HEK293 (cell line): ENCODE measurements around the gene SAT1.

Source experiments
- KLF7 ChIP-seq: fragments of 450-650 bp; formaldehyde crosslinking; IDR thresholded peaks from 2 replicates; pipeline ENCODE4 v1.5.1; 2016; ENCODE audit warnings: missing biosample characterization, missing genetic modification characterization, borderline replicate concordance
- KLF9 ChIP-seq: fragments of 450-650 bp; formaldehyde crosslinking; IDR thresholded peaks from 2 replicates; pipeline ENCODE4 v1.5.1; 2016; ENCODE audit warnings: missing biosample characterization, missing genetic modification characterization, low read depth
- OVOL3 ChIP-seq: fragments of 450-650 bp; formaldehyde crosslinking; IDR thresholded peaks from 2 replicates; pipeline ENCODE4 v1.5.1; 2016; ENCODE audit warnings: missing biosample characterization, missing genetic modification characterization
- PRDM2 ChIP-seq: fragments of 450-650 bp; formaldehyde crosslinking; IDR thresholded peaks from 2 replicates; pipeline ENCODE4 v1.5.1; 2016; ENCODE audit warnings: missing biosample characterization, missing genetic modification characterization, borderline replicate concordance
- REPIN1 ChIP-seq: fragments of 450-650 bp; formaldehyde crosslinking; IDR thresholded peaks from 2 replicates; pipeline ENCODE4 v1.5.1; 2017; ENCODE audit warnings: missing biosample characterization, missing genetic modification characterization, low read depth
- SALL2 ChIP-seq: fragments of 450-650 bp; formaldehyde crosslinking; IDR thresholded peaks from 2 replicates; pipeline ENCODE4 v1.5.0; 2017; ENCODE audit warnings: missing biosample characterization, mild to moderate bottlenecking, missing genetic modification characterization, borderline replicate concordance
- SCRT1 ChIP-seq: fragments of 450-650 bp; formaldehyde crosslinking; IDR thresholded peaks from 2 replicates; pipeline ENCODE4 v1.5.1; 2016; ENCODE audit warnings: missing biosample characterization, missing genetic modification characterization, borderline replicate concordance
- TCF7L2 ChIP-seq: IDR thresholded peaks from 2 replicates; pipeline ENCODE4 v1.6.1; 2011; ENCODE audit warnings: low read depth, mild to moderate bottlenecking, inconsistent platforms, low read length, moderate library complexity, borderline replicate concordance
- ZBTB20 ChIP-seq: fragments of 450-650 bp; formaldehyde crosslinking; IDR thresholded peaks from 2 replicates; pipeline ENCODE4 v1.5.1; 2016; ENCODE audit warnings: missing biosample characterization, missing genetic modification characterization
- ZBTB8A ChIP-seq: fragments of 450-650 bp; formaldehyde crosslinking; IDR thresholded peaks from 2 replicates; pipeline ENCODE4 v1.5.1; 2016; ENCODE audit warnings: missing biosample characterization, missing genetic modification characterization
- ZFHX2 ChIP-seq: fragments of 450-650 bp; formaldehyde crosslinking; conservative IDR thresholded peaks from 2 replicates; pipeline ENCODE4 v1.5.1; 2016; ENCODE audit warnings: missing biosample characterization, missing genetic modification characterization
- ZNF175 ChIP-seq: fragments of 450-650 bp; formaldehyde crosslinking; IDR thresholded peaks from 2 replicates; pipeline ENCODE4 v1.5.1; 2016; ENCODE audit warnings: missing biosample characterization, missing genetic modification characterization
- ZNF2 ChIP-seq: fragments of 450-650 bp; formaldehyde crosslinking; IDR thresholded peaks from 2 replicates; pipeline ENCODE4 v1.5.1; 2016; ENCODE audit warnings: missing biosample characterization, missing genetic modification characterization
- ZNF292 ChIP-seq: fragments of 450-650 bp; formaldehyde crosslinking; IDR thresholded peaks from 2 replicates; pipeline ENCODE4 v1.5.1; 2016; ENCODE audit warnings: low read depth, missing biosample characterization, missing genetic modification characterization, borderline replicate concordance
- ZNF302 ChIP-seq: fragments of 450-650 bp; formaldehyde crosslinking; IDR thresholded peaks from 2 replicates; pipeline ENCODE4 v1.5.1; 2016; ENCODE audit warnings: missing biosample characterization, missing genetic modification characterization, low read depth
- ZNF366 ChIP-seq: fragments of 450-650 bp; formaldehyde crosslinking; conservative IDR thresholded peaks from 2 replicates; pipeline ENCODE4 v1.5.1; 2016; ENCODE audit warnings: missing biosample characterization, missing genetic modification characterization
- ZNF391 ChIP-seq: fragments of 450-650 bp; formaldehyde crosslinking; IDR thresholded peaks from 2 replicates; pipeline ENCODE4 v1.5.1; 2016; ENCODE audit warnings: low read depth, missing biosample characterization, missing genetic modification characterization, borderline replicate concordance
- ZNF510 ChIP-seq: fragments of 450-650 bp; formaldehyde crosslinking; IDR thresholded peaks from 2 replicates; pipeline ENCODE4 v1.5.1; 2018; ENCODE audit warnings: mild to moderate bottlenecking, missing genetic modification characterization, missing biosample characterization; ENCODE audit not compliant: insufficient replicate concordance
- ZNF514 ChIP-seq: fragments of 450-650 bp; formaldehyde crosslinking; IDR thresholded peaks from 2 replicates; pipeline ENCODE4 v1.5.1; 2016; ENCODE audit warnings: missing biosample characterization, missing genetic modification characterization
- ZNF555 ChIP-seq: fragments of 450-650 bp; formaldehyde crosslinking; conservative IDR thresholded peaks from 2 replicates; pipeline ENCODE4 v1.5.1; 2017; ENCODE audit warnings: missing biosample characterization, mild to moderate bottlenecking, missing genetic modification characterization, inconsistent platforms
- ZNF560 ChIP-seq: fragments of 450-650 bp; formaldehyde crosslinking; IDR thresholded peaks from 2 replicates; pipeline ENCODE4 v1.5.1; 2017; ENCODE audit warnings: missing biosample characterization, missing genetic modification characterization, borderline replicate concordance
- ZNF660 ChIP-seq: fragments of 450-650 bp; IDR thresholded peaks from 2 replicates; pipeline ENCODE4 v1.5.1; 2018; ENCODE audit warnings: missing biosample characterization, mild to moderate bottlenecking, missing genetic modification characterization
- ZNF768 ChIP-seq: fragments of 450-650 bp; formaldehyde crosslinking; IDR thresholded peaks from 2 replicates; pipeline ENCODE4 v1.5.1; 2018; ENCODE audit warnings: missing biosample characterization, mild to moderate bottlenecking, missing genetic modification characterization
- ZNF843 ChIP-seq: fragments of 450-650 bp; formaldehyde crosslinking; IDR thresholded peaks from 2 replicates; pipeline ENCODE4 v1.5.1; 2016; ENCODE audit warnings: missing biosample characterization, missing genetic modification characterization
- TF ChIP-seq, protein P1 (sequence below): fragments of 450-650 bp; formaldehyde crosslinking; IDR thresholded peaks from 2 replicates; pipeline ENCODE4 v1.5.1; 2016; ENCODE audit warnings: missing biosample characterization, missing genetic modification characterization
- TF ChIP-seq, protein P2 (sequence below): fragments of 450-650 bp; formaldehyde crosslinking; IDR thresholded peaks from 2 replicates; pipeline ENCODE4 v1.5.1; 2016; ENCODE audit warnings: missing biosample characterization, missing genetic modification characterization
- TF ChIP-seq, protein P3 (sequence below): fragments of 450-650 bp; formaldehyde crosslinking; IDR thresholded peaks from 2 replicates; pipeline ENCODE4 v1.5.1; 2017; ENCODE audit warnings: missing biosample characterization, missing genetic modification characterization

SAT1 gene

GRCh38 chrX:23797371-23798128 lies 14.6 kb downstream of the SAT1 start (continued):
- TF ChIP-seq PRDM2 (tag by site-specific recombination) (no peak), ZNF560 (tag by site-specific recombination) (no peak), ZNF366 (0 out of 2 replicates have a peak, but pooled peaks have one; percentile 31), SALL2 (no peak), ZNF302 (tag by site-specific recombination) (no peak), TCF7L2 (peak; percentile 39; the same call in 1 of the 2 replicates), ZNF292 (tag by site-specific recombination) (no peak), ZNF660 (tag by site-specific recombination) (no peak), REPIN1 (tag by site-specific recombination) (no peak), ZNF555 (tag by site-specific recombination) (no peak), ZNF2 (tag by site-specific recombination) (0 out of 2 replicates have a peak, but pooled peaks have one; percentile 52), ZNF510 (no peak), KLF9 (tag by site-specific recombination) (no peak), ZNF843 (tag by site-specific recombination) (peak; percentile 93), ZNF175 (tag by site-specific recombination) (no peak), ZNF514 (tag by site-specific recombination) (no peak), ZBTB8A (tag by site-specific recombination) (0 out of 2 replicates have a peak, but pooled peaks have one; percentile 28), OVOL3 (peak; percentile 64), ZBTB20 (tag by site-specific recombination) (no peak), SCRT1 (tag by site-specific recombination) (0 out of 2 replicates have a peak, but pooled peaks have one; percentile 44), KLF7 (tag by site-specific recombination) (no peak), ZNF768 (tag by site-specific recombination) (no peak), ZFHX2 (no peak), ZNF391 (tag by site-specific recombination) (peak; percentile 56; the same call in 1 of the 2 replicates)
- TF ChIP-seq, protein P1, sequence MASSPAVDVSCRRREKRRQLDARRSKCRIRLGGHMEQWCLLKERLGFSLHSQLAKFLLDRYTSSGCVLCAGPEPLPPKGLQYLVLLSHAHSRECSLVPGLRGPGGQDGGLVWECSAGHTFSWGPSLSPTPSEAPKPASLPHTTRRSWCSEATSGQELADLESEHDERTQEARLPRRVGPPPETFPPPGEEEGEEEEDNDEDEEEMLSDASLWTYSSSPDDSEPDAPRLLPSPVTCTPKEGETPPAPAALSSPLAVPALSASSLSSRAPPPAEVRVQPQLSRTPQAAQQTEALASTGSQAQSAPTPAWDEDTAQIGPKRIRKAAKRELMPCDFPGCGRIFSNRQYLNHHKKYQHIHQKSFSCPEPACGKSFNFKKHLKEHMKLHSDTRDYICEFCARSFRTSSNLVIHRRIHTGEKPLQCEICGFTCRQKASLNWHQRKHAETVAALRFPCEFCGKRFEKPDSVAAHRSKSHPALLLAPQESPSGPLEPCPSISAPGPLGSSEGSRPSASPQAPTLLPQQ (tag by site-specific recombination), result no peak
- TF ChIP-seq, protein P2, sequence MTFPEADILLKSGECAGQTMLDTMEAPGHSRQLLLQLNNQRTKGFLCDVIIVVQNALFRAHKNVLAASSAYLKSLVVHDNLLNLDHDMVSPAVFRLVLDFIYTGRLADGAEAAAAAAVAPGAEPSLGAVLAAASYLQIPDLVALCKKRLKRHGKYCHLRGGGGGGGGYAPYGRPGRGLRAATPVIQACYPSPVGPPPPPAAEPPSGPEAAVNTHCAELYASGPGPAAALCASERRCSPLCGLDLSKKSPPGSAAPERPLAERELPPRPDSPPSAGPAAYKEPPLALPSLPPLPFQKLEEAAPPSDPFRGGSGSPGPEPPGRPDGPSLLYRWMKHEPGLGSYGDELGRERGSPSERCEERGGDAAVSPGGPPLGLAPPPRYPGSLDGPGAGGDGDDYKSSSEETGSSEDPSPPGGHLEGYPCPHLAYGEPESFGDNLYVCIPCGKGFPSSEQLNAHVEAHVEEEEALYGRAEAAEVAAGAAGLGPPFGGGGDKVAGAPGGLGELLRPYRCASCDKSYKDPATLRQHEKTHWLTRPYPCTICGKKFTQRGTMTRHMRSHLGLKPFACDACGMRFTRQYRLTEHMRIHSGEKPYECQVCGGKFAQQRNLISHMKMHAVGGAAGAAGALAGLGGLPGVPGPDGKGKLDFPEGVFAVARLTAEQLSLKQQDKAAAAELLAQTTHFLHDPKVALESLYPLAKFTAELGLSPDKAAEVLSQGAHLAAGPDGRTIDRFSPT (tag by site-specific recombination), result 0 out of 2 replicates have a peak, but pooled peaks have one; percentile 28
- TF ChIP-seq, protein P3, sequence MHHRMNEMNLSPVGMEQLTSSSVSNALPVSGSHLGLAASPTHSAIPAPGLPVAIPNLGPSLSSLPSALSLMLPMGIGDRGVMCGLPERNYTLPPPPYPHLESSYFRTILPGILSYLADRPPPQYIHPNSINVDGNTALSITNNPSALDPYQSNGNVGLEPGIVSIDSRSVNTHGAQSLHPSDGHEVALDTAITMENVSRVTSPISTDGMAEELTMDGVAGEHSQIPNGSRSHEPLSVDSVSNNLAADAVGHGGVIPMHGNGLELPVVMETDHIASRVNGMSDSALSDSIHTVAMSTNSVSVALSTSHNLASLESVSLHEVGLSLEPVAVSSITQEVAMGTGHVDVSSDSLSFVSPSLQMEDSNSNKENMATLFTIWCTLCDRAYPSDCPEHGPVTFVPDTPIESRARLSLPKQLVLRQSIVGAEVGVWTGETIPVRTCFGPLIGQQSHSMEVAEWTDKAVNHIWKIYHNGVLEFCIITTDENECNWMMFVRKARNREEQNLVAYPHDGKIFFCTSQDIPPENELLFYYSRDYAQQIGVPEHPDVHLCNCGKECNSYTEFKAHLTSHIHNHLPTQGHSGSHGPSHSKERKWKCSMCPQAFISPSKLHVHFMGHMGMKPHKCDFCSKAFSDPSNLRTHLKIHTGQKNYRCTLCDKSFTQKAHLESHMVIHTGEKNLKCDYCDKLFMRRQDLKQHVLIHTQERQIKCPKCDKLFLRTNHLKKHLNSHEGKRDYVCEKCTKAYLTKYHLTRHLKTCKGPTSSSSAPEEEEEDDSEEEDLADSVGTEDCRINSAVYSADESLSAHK (tag by site-specific recombination), result peak; percentile 93
